Activated CD8-positive, alpha-beta T cell treated with anti-CD3 and anti-CD28 coated beads, Interleukin-2, amount 10 ng/mL, durations not matched to agents 7 days and 5 days (primary cell): ENCODE measurements around the gene PAK6. TPM values are rescaled to one million over a fixed set of nuclear protein-coding genes. Genes with fewer than 3 reads are reported as not detected.

ENCODE experiments used
- ATAC-seq: fragments of 150-1000 bp; cut with Tn5 transposase; one replicate; pipeline ENCODE4 v1.10.0; 2021; ENCODE audit warnings: moderate library complexity
- CTCF ChIA-PET: fragments of 350-600 bp; sonication (Branson Sonifier 250); formaldehyde crosslinking; loops from one replicate; lab custom pipeline; 2021; ENCODE audit warnings: antibody characterized with exemption; lab: Charles Lee
- POLR2A ChIA-PET: fragments of 350-600 bp; sonication (Branson Sonifier 250); formaldehyde crosslinking; loops from one replicate; lab custom pipeline; 2021; ENCODE audit warnings: antibody characterized with exemption; lab: Charles Lee
- DNase-seq: peaks from one replicate; pipeline ENCODE4 v3.0.0-alpha.2; 2020
- H3K27ac Mint-ChIP-seq: one replicate; pipeline ENCODE4 v1.8.0; 2021; ENCODE audit warnings: mild to moderate bottlenecking, mixed read lengths
- H3K27me3 Mint-ChIP-seq: one replicate; pipeline ENCODE4 v1.8.0; 2021; ENCODE audit warnings: low read depth, mixed read lengths
- H3K36me3 Mint-ChIP-seq: one replicate; pipeline ENCODE4 v1.8.0; 2021; ENCODE audit warnings: low read depth, mixed read lengths
- H3K4me1 Mint-ChIP-seq: one replicate; pipeline ENCODE4 v1.8.0; 2021; ENCODE audit warnings: low read depth, mixed read lengths
- H3K4me3 Mint-ChIP-seq: one replicate; pipeline ENCODE4 v1.8.0; 2021; ENCODE audit warnings: mild to moderate bottlenecking, mixed read lengths
- H3K9me3 Mint-ChIP-seq: one replicate; pipeline ENCODE4 v1.8.0; 2022; ENCODE audit warnings: mixed read lengths; ENCODE audit not compliant: insufficient read depth
- total RNA-seq, 2 experiments: library from RNA; stranded (reverse); gene quantifications; one replicate each; pipeline ENCODE4 v1.2.3, GENCODE V29; 2021

Gene PAK6
- total RNA-seq, 2 experiments from 2014 or later, result 1.2 to 1.4 TPM

GRCh38 chr15:40257656-40258450 is 19.0 kb downstream of the PAK6 start:
- H3K9me3 Mint-ChIP-seq, result no peaks in the 10 kb centered on the region
- H3K36me3 Mint-ChIP-seq, result peaks cover 1% of the 10 kb centered on the region
- no peak overlapping the region for H3K27ac Mint-ChIP-seq
- DNase-seq, result no peak
- POLR2A ChIA-PET, result interaction anchor here (1.2 kb wide), 1 partner anchor 21 kb away, joined by 3 read pairs; no protein-coding TSS in a partner anchor
- peaks cover 12% of the 10 kb centered on the region for H3K4me1 Mint-ChIP-seq
- H3K27me3 Mint-ChIP-seq, result peaks cover 21% of the 10 kb centered on the region
- H3K4me3 Mint-ChIP-seq, result no peak overlapping the region
- CTCF ChIA-PET, result interaction anchor here (1.9 to 4.3 kb wide), 2 partner anchors 16 to 41 kb away, joined by 4 to 29 read pairs; no protein-coding TSS in a partner anchor
- ATAC-seq, result no peak

- Mint-ChIP-seq H3K27ac (no peak overlapping the region), H3K9me3 (no peaks in the 10 kb centered on the region), H3K4me3 (no peak overlapping the region), H3K27me3 (peaks cover 15% of the 10 kb centered on the region), H3K36me3 (no peaks in the 10 kb centered on the region), H3K4me1 (peaks cover 6% of the 10 kb centered on the region)
- ATAC-seq (no peak), DNase-seq (no peak)
- CTCF ChIA-PET, result interaction anchor here (4.3 kb wide), 1 partner anchor 15 kb away, joined by 29 read pairs; no protein-coding TSS in a partner anchor
- POLR2A ChIA-PET, result interaction anchor here (1.2 kb wide), 1 partner anchor 20 kb away, joined by 3 read pairs; no protein-coding TSS in a partner anchor
Measured at GRCh38 chr15:40258544-40258943, 19.7 kb downstream of the PAK6 start.

GRCh38 chr15:40259021-40259420 is 20.2 kb downstream of the PAK6 start:
- peaks cover 3% of the 10 kb centered on the region for H3K4me1 Mint-ChIP-seq
- H3K27me3 Mint-ChIP-seq, result peaks cover 11% of the 10 kb centered on the region
- no peaks in the 10 kb centered on the region for H3K9me3 Mint-ChIP-seq
- ChIA-PET POLR2A (interaction anchor here (1.2 kb wide), 1 partner anchor 20 kb away, joined by 3 read pairs; no protein-coding TSS in a partner anchor), CTCF (interaction anchor here (4.3 kb wide), 1 partner anchor 15 kb away, joined by 29 read pairs; no protein-coding TSS in a partner anchor)
- no peak for ATAC-seq
- H3K36me3 Mint-ChIP-seq, result no peaks in the 10 kb centered on the region
- no peak overlapping the region for H3K27ac Mint-ChIP-seq
- no peak for DNase-seq
- H3K4me3 Mint-ChIP-seq, result no peak overlapping the region

- Mint-ChIP-seq H3K27ac (no peak overlapping the region), H3K4me3 (no peak overlapping the region), H3K36me3 (no peaks in the 10 kb centered on the region), H3K27me3 (peaks cover 7% of the 10 kb centered on the region), H3K4me1 (no peaks in the 10 kb centered on the region), H3K9me3 (no peaks in the 10 kb centered on the region)
- DNase-seq (no peak), ATAC-seq (no peak)
- POLR2A ChIA-PET, result interaction anchor here (0.6 kb wide), 1 partner anchor 368 kb away, joined by 4 read pairs; no protein-coding TSS in a partner anchor
- CTCF ChIA-PET, result interaction anchor here (1.2 to 5.6 kb wide), 5 partner anchors 10 to 159 kb away, joined by 4 to 45 read pairs (median 4); no protein-coding TSS in a partner anchor
Measured at GRCh38 chr15:40263024-40263754, 24.3 kb downstream of the PAK6 start.

GRCh38 chr15:40264321-40265153 is 25.7 kb downstream of the PAK6 start:
- Mint-ChIP-seq H3K27me3 (peaks cover 7% of the 10 kb centered on the region), H3K27ac (no peak overlapping the region), H3K9me3 (no peaks in the 10 kb centered on the region), H3K36me3 (no peaks in the 10 kb centered on the region), H3K4me3 (no peak overlapping the region), H3K4me1 (no peaks in the 10 kb centered on the region)
- ChIA-PET CTCF (interaction anchor here (0.7 to 5.6 kb wide), 7 partner anchors 9 to 219 kb away, joined by 3 to 45 read pairs (median 4); no protein-coding TSS in a partner anchor), POLR2A (no interaction called here)
- DNase-seq, result no peak
- ATAC-seq, result no peak

- Mint-ChIP-seq H3K4me1 (no peaks in the 10 kb centered on the region), H3K27me3 (peaks cover 5% of the 10 kb centered on the region), H3K27ac (no peak overlapping the region), H3K4me3 (no peak overlapping the region), H3K9me3 (no peaks in the 10 kb centered on the region), H3K36me3 (no peaks in the 10 kb centered on the region)
- DNase-seq, result no peak
- ATAC-seq, result no peak
- POLR2A ChIA-PET, result no interaction called here
- CTCF ChIA-PET, result interaction anchor here (5.6 kb wide), 1 partner anchor 8 kb away, joined by 45 read pairs; no protein-coding TSS in a partner anchor
Measured at GRCh38 chr15:40265355-40265754, 26.5 kb downstream of the PAK6 start.

GRCh38 chr15:40265875-40266274 is 27.0 kb downstream of the PAK6 start:
- Mint-ChIP-seq H3K4me1 (no peaks in the 10 kb centered on the region), H3K36me3 (no peaks in the 10 kb centered on the region), H3K27ac (no peak overlapping the region), H3K9me3 (no peaks in the 10 kb centered on the region), H3K4me3 (no peak overlapping the region), H3K27me3 (peaks cover 5% of the 10 kb centered on the region)
- ATAC-seq (no peak), DNase-seq (no peak)
- ChIA-PET CTCF (interaction anchor here (5.6 kb wide), 1 partner anchor 8 kb away, joined by 45 read pairs; no protein-coding TSS in a partner anchor), POLR2A (no interaction called here)

- DNase-seq, result no peak
- peaks cover 2% of the 10 kb centered on the region for H3K27me3 Mint-ChIP-seq
Measured at GRCh38 chr15:40266828-40267304, 28.0 kb downstream of the PAK6 start.

GRCh38 chr15:40267670-40268069 is 28.8 kb downstream of the PAK6 start:
- no peaks in the 10 kb centered on the region for H3K9me3 Mint-ChIP-seq
- CTCF ChIA-PET, result interaction anchor here (1.5 kb wide), 1 partner anchor 222 kb away, joined by 3 read pairs; no protein-coding TSS in a partner anchor
- H3K4me1 Mint-ChIP-seq, result no peaks in the 10 kb centered on the region
- DNase-seq (no peak), ATAC-seq (no peak)
- H3K36me3 Mint-ChIP-seq, result no peaks in the 10 kb centered on the region
- POLR2A ChIA-PET, result no interaction called here
- H3K27me3 Mint-ChIP-seq, result no peaks in the 10 kb centered on the region
- no peak overlapping the region for H3K27ac Mint-ChIP-seq
- H3K4me3 Mint-ChIP-seq, result no peak overlapping the region

More at GRCh38 chr15:40266828-40267304, 28.0 kb downstream of the PAK6 start:
- H3K27ac Mint-ChIP-seq, result no peak overlapping the region
- H3K36me3 Mint-ChIP-seq, result no peaks in the 10 kb centered on the region
- no peaks in the 10 kb centered on the region for H3K4me1 Mint-ChIP-seq
- ChIA-PET POLR2A (no interaction called here), CTCF (interaction anchor here (1.5 kb wide), 1 partner anchor 221 kb away, joined by 3 read pairs; no protein-coding TSS in a partner anchor)
- ATAC-seq, result no peak
- H3K4me3 Mint-ChIP-seq, result no peak overlapping the region
- H3K9me3 Mint-ChIP-seq, result no peaks in the 10 kb centered on the region

GRCh38 chr15:40269604-40270003 is 30.7 kb downstream of the PAK6 start:
- Mint-ChIP-seq H3K36me3 (no peaks in the 10 kb centered on the region), H3K27me3 (no peaks in the 10 kb centered on the region)

More at GRCh38 chr15:40269604-40270003, 30.7 kb downstream of the PAK6 start:
- H3K4me1 Mint-ChIP-seq, result no peaks in the 10 kb centered on the region
- POLR2A ChIA-PET, result no interaction called here
- no peaks in the 10 kb centered on the region for H3K9me3 Mint-ChIP-seq
- ATAC-seq, result no peak
- no peak for DNase-seq
- no peak overlapping the region for H3K4me3 Mint-ChIP-seq
- CTCF ChIA-PET, result interaction anchor here (0.9 to 7.6 kb wide), 6 partner anchors 10 to 224 kb away, joined by 3 to 214 read pairs (median 4); no protein-coding TSS in a partner anchor
- H3K27ac Mint-ChIP-seq, result no peak overlapping the region
